NCI-H1417 treated with DMSO at 0.1 percent for 48 hours (cell line): ENCODE data around the gene EIF5AL1.

Experiments used
- DNase-seq: peaks from one replicate; lab custom pipeline; 2025; lab: John Stamatoyannopoulos, UW

Gene EIF5AL1

DNA sequence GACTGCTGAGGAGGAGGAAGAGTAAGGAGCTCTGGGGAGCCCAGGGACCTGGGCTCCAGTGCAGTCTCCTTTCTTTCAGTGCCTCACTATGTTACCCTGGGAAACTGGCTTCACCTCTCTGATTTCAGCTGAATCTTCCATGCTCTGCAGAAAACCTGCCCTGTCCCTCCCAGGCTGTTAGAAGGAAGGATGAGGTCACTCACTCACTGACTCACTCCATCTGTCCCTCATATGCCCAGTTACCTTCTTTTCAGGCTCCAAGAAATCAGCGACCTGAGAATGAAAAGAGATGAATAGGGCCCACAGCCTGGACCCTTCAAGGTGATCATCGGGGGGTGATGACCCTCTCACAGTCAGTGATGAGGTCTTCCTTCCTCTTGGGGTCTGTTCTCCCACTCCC is 47.4 kb downstream of the EIF5AL1 start:
- no peak for DNase-seq

DNA sequence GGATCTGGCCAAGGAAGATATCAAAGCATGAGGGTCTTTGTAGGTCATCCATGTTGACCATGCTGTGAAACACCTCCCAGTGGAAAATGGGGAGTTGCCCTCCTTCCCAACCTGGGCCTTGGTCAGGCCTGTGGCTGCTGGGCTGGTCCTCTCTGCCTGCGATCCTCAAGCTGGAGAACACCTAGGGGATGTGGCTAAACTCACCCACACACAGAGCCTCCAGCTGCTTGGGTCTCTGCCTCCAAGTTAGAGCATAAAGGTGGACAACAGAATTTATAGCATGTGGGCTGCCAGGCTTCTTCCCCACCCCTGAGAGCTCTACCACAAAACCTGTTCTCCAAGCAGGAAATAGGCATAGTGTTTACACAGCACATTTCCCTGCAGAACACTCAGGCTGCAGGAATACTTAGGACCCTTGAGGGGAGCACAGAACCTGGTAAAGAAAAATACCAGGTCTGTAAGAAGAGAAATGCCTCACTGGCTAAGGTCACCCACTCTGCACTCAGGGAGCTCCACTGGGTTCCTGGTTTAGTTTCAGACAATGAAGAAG is 47.9 kb downstream of the EIF5AL1 start, which contains the start of gene SFTPA2:
Gene SFTPA2, minus strand, starts transcription at position 248 of the 550 bp plus-strand sequence. CDS start 924 bp downstream, outside the sequence.
- no peak for DNase-seq

DNA sequence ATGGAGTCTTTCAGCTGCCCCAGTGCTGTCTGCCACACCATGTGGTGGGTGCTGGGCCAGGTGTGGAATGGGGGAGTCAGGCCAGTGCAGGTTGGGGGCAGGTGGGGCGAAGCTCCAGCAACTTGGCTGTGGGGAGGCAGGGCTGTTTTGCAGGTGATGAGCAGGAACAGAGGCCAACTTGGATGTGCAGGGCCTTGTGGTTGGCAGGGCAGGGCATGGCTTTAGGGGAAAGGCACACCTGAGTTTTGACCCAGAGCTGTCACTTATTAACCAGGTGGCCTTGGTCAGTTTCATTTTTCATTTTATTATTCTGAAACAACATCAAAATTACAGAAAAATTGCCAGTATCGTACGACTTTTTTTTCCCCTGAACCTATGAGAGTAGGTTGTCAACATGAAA is 48.9 kb downstream of the EIF5AL1 start:
- no peak for DNase-seq

DNA sequence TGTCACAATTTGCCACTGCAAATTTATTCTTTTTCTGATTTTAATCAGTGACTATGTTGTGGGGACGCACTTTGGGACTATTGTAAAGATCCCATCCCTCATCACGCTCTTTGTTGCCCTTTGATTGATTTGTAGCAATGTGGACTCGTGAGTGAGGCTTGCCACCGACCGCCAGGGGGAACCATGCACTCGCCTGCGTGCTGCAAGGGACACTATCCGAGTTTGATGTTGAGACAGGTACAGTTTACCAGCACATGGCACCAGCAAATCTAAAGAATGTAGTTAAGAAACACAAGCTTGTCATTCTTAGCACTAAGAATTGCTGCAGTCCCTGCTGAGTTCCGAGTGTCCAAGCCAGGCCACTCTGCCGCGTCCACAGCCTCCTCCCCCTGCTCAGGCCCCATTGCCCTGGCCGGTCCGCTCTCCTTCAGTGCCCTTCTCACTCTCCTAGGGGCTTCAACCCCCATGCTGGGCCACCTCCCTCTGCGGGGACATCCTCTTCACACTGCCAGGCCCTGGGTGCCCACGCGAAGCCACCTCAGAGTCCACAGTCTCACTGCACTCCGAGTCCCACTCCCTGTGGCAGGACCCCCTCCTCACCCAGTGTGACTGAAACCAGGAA is 49.9 kb downstream of the EIF5AL1 start:
- no peak for DNase-seq

DNA sequence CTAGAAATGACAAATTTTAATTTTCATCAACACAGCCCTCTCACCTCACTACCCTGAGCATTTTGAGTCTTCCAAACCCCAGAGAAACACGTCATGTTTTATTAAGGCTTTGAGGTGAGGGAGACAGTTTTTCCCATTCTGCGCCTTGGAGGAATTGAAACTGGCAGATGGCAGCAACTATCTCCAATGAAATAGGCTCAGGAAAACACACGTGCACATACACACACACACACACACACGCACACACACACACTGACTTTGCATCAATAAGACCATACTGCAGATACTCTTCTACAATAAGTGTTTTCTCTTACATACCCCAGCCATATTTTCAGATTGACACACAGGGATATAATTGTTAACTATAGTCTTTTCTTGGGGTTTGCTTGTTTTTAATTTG is 51.1 kb downstream of the EIF5AL1 start:
- DNase-seq, result no peak
